NCI-H128 (cell line): Measurements from ENCODE around the gene RPL29.
"Not testable (repeated sequence)": the region's sequence is repeated elsewhere in the genome, so short reads cannot be mapped to it uniquely, and the experiment has no call there.

ENCODE experiments used
- DNase-seq: peaks from one replicate; lab custom pipeline; 2025; ENCODE audit not compliant: unreplicated experiment; lab: John Stamatoyannopoulos, UW

RPL29 gene

DNA sequence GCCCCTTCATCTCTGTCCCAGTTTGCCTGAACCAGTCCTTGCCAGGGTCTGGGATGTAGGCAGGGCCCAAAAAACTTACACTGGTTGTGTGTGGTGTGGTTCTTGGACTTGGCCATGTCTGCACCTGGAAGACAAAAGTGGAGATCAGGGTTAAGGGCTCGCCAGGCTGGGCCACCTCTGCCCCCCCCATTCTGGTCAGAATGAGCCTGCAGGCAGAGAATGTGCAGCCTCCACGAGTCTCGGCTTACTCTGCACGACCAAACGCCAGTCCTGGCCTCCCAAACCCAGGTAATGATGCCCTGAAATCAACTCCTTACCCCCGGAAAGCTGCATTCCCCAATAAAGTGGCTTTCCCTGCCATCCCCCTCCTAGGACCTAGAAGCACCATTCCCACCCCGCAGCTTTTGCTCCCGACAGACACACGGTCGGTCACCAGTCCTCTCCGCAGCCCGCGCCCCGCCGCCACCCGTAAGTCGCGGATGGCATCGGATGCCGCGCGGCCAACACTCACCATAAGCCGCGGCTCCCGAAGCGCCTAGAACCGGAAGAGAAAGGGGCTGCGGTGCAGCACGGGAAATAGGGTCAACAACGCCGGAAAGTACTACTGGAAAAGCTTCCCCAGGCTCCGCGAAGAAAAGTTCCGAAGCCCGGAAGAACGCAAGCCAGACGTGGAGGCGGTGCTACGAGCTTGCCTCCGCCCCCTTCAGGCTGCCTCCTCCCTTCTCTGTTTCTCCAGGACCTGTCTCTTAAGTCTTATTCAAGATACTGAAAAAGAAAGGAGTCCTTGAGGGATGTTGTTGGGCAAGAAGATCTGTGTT is at the start of gene RPL29:
RPL29 (minus strand) TSS at position 550 of the 818 bp plus-strand sequence; CDS start at position 116, 434 bp downstream.
- DNase-seq: peak; percentile 72

GRCh38 chr3:52044869-52045619 is 49.3 kb upstream of the RPL29 start:
- DNase-seq: no peak

GRCh38 chr3:52043750-52044149 is 48.1 kb upstream of the RPL29 start:
- DNase-seq: no peak

- DNase-seq: not testable (repeated sequence)
These were observed 47.3 kb upstream of the RPL29 start for GRCh38 chr3:52043039-52043438.

DNA sequence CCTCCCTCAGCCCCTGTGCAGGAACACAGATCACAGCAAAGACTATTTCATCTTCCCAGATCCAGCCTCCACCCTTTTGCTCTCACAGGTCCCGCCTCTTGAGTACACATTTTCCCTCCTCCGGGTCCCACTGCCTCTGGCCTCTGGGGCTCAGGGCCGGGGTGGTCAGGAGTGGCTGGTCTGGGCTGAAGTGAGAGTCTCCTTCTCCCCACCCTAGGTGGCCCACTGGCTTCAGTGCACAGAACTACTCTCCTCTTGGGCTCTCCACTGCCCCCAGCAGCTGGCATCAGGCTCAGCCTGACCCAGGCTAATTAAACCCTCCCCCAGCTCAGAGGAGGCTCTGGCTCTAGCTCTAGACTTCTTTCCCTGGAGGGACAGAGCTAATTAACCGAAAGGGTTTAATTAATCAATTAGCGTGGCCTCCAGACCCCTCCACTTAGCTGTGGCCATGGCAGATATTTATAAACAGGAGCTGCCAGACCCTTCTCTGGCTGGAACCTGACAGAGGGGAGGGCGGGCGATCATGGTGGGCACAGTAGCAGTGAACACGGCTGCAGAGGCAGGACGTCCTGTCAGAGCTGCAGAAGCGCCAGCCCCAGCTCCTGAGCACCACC is 45.5 kb upstream of the RPL29 start:
- no peak for DNase-seq

DNA sequence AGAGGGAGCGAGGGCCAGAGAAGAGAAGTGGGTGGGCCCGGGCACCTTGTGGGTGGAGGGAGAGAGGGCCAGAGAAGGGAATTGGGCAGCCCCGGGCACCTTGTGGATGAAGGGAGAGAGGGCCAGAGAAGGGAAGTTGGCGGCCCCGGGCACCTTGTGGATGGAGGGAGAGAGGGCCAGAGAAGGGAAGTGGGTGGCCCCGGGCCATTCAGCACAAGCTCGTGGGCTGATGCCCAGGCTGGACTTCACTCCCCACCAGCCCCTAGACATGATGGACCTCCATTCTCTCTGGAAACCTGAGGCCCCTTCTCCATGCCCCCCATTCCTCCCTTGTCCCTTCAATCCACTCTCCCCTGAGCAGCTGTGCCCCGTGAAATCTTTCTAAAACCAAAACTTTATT is 44.9 kb upstream of the RPL29 start:
- DNase-seq: no peak

GRCh38 chr3:52039846-52040245 is 44.2 kb upstream of the RPL29 start:
- DNase-seq: no peak

DNA sequence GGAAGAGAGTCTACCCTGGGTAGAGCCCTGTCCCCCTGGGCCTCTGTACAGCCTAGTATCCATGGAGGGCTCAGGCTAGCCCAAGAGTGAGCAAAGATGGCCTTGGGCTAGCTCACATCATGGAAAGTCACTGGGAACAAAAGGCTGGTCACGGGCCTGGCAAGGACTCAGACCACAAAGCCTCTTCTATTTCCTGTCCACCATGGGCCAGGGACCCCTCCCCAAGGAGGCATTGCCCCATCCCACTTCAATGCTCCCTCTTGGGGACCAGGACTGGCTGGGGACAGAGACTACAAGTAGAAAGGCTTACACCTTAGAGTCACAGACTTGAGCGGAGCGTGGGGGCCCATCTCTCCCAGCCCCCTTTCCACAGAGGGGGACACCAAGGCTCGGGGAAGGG is 43.7 kb upstream of the RPL29 start:
- DNase-seq: no peak

DNA sequence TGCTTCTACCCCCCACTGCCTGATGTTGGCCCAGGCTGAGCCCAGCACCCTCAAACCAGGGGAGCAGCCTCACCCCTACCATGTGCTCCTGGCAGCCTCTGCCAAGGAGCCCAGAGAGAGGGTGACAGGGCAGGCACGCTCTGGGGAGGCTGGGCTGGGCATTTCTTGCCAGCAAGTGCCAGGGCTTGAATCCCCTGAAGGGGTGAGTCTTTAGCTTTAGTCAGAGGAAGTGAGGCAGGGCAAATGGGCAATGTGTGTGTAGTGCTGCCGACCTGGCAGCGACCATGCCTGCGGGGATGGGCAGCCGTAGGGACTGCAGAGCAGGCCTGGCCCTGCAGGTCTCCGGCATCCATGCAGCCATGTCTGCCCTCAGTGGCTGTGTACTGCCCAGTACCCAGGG is 42.5 kb upstream of the RPL29 start:
- no peak for DNase-seq

DNA sequence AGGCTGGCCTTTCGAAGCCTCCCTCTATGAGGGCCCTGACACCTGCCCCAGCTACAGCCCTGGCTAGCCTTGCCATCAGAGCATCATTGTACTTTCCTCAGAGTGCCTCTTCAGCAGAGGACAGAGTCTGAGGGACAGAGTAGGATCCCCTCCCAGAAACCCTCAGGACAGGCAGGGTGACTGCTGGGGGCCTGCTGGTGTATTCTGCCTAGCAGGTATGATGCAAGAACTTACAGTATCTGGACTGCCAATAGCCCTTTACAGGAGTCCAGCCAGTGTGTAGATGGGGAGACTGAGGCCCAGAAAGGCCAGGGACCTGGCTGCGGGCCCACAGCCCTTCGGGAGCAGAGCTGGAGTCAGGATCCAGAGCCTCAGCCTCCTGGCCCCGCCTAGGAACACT is 41.6 kb upstream of the RPL29 start:
- no peak for DNase-seq

DNA sequence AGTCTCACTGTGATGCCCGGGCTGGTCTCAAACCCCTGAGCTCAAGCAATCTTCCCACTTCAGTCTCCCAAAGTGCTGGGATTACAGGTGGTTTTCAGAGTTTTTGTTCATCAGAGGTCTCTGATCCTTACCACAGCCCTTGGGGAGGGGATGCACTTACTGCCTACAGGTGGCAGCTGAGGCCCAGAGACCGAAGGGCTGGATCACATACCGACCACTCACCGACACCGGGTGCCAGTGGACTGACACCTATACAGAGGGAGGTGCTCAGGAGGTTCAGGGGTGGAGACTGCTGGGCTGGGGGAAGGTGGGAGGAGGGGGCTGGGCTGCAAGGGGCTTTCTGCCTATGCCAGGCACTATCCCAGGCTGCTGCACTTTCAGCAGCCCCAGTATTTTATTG is 41.1 kb upstream of the RPL29 start:
- no peak for DNase-seq

GRCh38 chr3:52036222-52036694 is 40.6 kb upstream of the RPL29 start:
- DNase-seq: no peak

DNA sequence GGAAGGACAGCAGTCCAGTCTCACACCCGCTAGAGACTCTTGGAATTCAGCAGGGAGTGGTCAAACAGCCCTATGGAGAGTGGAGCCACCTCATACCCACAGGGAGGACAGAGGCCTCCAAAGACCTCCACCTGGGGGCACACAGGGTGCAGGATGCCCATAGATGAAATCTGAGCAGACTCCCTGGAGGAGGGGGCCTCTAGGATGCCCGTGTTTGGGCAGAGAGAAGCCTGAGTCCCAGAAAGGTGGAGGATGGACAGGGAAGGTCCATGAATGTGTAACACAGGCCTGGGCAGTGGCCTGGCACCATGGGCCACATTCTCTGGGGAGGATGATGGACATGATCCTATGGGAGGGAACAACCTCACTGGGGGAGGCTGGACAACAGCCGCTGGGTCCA is 39.0 kb upstream of the RPL29 start:
- DNase-seq: no peak

DNA sequence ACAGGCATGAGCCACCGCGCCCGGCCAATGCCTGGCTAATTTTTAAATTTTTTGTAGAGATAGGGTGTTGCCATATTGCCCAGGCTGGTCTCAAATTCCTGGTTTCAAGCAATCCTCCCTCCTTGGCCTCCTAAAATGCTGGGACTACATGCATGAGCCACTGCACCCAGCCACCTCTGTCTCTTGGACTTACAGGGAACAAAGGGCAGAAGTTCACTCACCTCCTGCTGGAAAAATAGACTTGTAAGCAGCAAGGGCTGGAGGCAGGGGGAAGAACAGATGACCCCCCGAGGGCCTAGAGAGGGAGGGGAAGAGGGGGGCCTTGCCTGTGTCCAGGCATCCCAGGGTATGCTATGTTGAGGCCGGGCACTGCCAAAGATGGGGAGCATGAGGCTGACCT is 38.5 kb upstream of the RPL29 start:
- no peak for DNase-seq

DNA sequence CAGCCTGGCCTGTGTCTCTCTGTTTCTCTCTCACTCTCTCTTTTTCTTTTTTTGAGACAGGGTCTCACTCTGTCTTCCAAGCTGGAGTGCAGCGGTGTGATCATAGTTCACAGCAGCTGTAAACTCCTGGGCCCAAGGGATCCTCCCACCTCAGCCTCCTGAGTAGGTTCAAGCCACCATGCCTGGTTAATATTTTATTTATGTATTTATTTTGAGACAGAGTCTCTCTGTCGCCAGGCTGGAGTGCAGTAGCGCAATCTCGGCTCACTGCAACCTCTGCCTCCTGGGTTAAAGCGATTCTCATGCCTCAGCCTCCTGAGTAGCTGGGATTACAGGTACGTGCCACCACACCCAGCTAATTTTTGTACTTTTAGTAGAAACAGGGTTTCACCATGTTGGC is 38.1 kb upstream of the RPL29 start:
- DNase-seq: not testable (repeated sequence)

DNA sequence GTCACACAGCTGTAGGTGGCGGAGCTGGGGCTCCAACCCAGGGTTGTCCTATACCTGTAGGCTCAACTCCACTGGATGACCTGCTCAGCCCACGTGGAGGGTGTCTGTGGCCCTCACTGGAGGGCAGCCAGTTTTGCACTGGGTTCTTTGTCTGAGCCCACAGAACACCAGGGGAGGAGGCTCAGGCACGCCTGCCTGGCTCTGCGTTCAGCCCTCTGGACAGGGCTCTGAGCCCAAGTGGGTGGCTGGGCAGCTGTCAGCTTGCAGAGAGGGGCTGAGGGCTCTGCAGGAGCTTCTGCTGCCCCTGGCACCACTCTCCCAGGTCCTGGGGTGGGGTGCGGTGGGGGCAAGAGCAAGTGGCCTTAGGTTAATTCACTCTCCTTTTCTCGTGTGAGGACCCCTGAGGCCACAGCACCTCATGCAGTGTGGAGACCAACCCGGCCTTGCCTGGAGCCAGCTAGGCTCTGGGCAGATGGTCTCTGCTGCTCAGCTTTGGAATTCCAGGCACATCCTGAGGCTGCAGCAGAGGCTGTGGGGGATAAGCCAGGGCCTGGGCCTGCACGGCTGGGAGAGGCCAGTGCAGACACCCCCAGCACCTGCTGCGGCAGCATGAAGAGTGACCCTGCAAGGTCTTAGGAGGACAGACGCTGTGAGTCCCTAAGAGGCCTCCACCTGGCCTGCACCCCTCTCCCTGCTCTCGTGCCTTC is 37.2 kb upstream of the RPL29 start:
- no peak for DNase-seq

DNA sequence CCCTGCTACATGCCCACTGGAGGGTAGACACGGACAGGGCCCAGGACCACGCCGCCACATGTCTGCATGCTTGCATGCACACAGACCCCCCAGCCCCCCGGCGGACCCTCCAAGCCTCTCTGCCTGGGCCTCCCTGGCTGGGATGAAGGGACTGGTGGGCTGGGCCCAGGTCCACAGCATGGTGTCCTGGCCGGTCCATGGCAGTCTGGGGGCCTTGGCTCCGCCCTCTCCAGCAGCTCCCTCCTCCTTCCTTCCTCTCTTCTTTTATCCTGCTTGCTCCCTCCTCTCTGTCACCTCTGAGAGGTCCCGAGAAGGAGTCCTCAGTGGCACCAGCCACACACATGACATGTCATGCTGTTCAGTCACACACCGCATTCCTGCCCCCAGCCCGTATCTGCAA is 36.2 kb upstream of the RPL29 start:
- no peak for DNase-seq

DNA sequence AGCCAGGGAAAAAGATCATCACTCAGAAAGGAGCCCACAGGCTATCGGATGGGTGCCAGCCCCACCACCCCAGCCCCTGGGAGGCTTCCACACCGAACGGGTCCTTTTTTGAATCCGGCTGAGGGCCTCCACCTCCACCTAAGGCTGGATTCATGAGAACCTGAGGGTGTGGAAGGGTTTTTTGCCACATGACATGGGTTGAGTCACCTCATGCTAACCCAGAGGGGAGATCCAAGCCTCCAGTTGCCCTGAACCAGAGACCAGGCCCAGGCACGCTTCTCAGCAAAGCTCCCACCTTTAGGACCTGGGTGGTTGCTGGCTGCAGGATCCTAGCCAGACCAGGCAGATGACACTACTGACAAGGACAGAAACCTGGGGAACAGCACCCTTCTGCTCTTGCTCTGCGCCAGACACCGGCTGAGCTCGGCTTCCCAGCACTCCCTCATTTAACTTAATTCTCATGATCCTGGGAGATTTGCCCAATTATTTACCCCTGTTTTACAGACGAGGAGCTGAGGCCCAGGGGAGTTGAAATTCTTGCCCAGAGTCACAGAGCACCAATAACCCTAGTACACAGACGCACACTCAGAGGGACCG is 35.1 kb upstream of the RPL29 start:
- DNase-seq: no peak

GRCh38 chr3:52029535-52029934 is 33.8 kb upstream of the RPL29 start:
- DNase-seq: no peak

DNA sequence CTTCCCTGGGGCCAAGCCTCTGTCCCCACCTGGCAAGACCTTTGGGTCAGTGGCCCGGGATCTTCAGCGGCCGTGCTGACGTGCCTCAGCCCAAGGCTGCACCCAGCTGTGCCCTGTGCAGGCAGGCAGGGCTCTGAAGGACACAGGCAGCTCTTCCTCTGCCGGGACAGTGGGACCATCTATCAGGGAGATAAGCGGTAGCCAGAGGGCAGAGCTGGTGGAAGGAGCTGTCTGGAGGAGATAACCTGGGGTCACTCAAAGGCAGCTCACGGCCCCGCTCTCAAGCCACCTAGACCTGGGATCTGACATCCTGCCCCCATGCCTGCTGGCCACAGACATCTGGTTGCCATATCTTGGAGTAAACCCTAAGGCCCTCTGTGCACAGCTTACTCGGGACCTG is 33.4 kb upstream of the RPL29 start:
- no peak for DNase-seq

GRCh38 chr3:52028572-52028971 is 32.9 kb upstream of the RPL29 start:
- no peak for DNase-seq
